GM19468 (cell line): ENCODE measurements around the gene USP31.

ENCODE experiments used
- ATAC-seq: cut with Tn5 transposase; IDR thresholded peaks from one replicate; pipeline ENCODE4 v1.9.1; 2021; ENCODE audit warnings: mild to moderate bottlenecking, moderate library complexity, moderate number of reproducible peaks; ENCODE audit not compliant: unreplicated experiment; ENCODE audit errors: extremely low read depth

The USP31 gene

GRCh38 chr16:23134274-23134673, 15.0 kb downstream of the USP31 start:
- ATAC-seq: no peak

GRCh38 chr16:23132775-23133463, 16.3 kb downstream of the USP31 start:
- ATAC-seq: no peak

- ATAC-seq: no peak
Observed at GRCh38 chr16:23131931-23132621, 17.2 kb downstream of the USP31 start.

GRCh38 chr16:23131436-23131835, 17.8 kb downstream of the USP31 start:
- ATAC-seq: no peak

- no peak for ATAC-seq
Observed at GRCh38 chr16:23131036-23131435, 18.2 kb downstream of the USP31 start.

- no peak for ATAC-seq
Observed at GRCh38 chr16:23129686-23130085, 19.6 kb downstream of the USP31 start.

GRCh38 chr16:23128056-23128455, 21.2 kb downstream of the USP31 start:
- ATAC-seq: no peak

- no peak for ATAC-seq
Observed at GRCh38 chr16:23125277-23125676, 24.0 kb downstream of the USP31 start.

- no peak for ATAC-seq
Observed at GRCh38 chr16:23124315-23124714, 24.9 kb downstream of the USP31 start.

GRCh38 chr16:23122144-23122543, 27.1 kb downstream of the USP31 start:
- ATAC-seq: no peak

- ATAC-seq: no peak
Observed at GRCh38 chr16:23121024-23121423, 28.2 kb downstream of the USP31 start.

GRCh38 chr16:23120562-23120961, 28.7 kb downstream of the USP31 start:
- no peak for ATAC-seq

- no peak for ATAC-seq
Observed at GRCh38 chr16:23119570-23119969, 29.7 kb downstream of the USP31 start.

GRCh38 chr16:23114131-23114904, 34.9 kb downstream of the USP31 start:
- ATAC-seq: no peak

GRCh38 chr16:23113185-23113584, 36.1 kb downstream of the USP31 start:
- no peak for ATAC-seq

- no peak for ATAC-seq
Observed at GRCh38 chr16:23110257-23110899, 38.9 kb downstream of the USP31 start.

- no peak for ATAC-seq
Observed at GRCh38 chr16:23107936-23108335, 41.3 kb downstream of the USP31 start.

GRCh38 chr16:23107117-23107516, 42.1 kb downstream of the USP31 start:
- no peak for ATAC-seq

- ATAC-seq: no peak
Observed at GRCh38 chr16:23105309-23105708, 43.9 kb downstream of the USP31 start.

GRCh38 chr16:23104032-23104955, 45.0 kb downstream of the USP31 start:
- no peak for ATAC-seq
